Measurements from ENCODE around the gene NCAM1.

NCAM1 gene

GRCh38 chr11:113133071-113133470, 171.9 kb downstream of the NCAM1 start:
- Histone ChIP-seq H3K27ac (ENCODE audit: low read depth, low read length) (no peak overlapping the region), H3K36me3 (ENCODE audit: control insufficient read depth, insufficient read depth, low read length) (no peaks in the 10 kb centered on the region), H3K4me3 (ENCODE audit: low read depth, low read length) (no peak overlapping the region), H3K9ac (ENCODE audit: low read length) (no peak overlapping the region), H3K4me1 (ENCODE audit: control insufficient read depth, insufficient read depth, low read length) (no peaks in the 10 kb centered on the region), H3K9me3 (ENCODE audit: control insufficient read depth, insufficient read depth, low read depth, low read length) (no peaks in the 10 kb centered on the region), H3K27me3 (ENCODE audit: control insufficient read depth, insufficient read depth, low read length) (no peaks in the 10 kb centered on the region)

- H3K9me3 ChIP-seq (ENCODE audit: control insufficient read depth, insufficient read depth, low read depth, low read length), result no peaks in the 10 kb centered on the region
- H3K4me3 ChIP-seq (ENCODE audit: low read depth, low read length), result no peak overlapping the region
- no peak overlapping the region for H3K27ac ChIP-seq (ENCODE audit: low read depth, low read length)
- H3K9ac ChIP-seq (ENCODE audit: low read length), result no peak overlapping the region
- H3K36me3 ChIP-seq (ENCODE audit: control insufficient read depth, insufficient read depth, low read length), result no peaks in the 10 kb centered on the region
- no peaks in the 10 kb centered on the region for H3K27me3 ChIP-seq (ENCODE audit: control insufficient read depth, insufficient read depth, low read length)
- no peaks in the 10 kb centered on the region for H3K4me1 ChIP-seq (ENCODE audit: control insufficient read depth, insufficient read depth, low read length)
These were observed 173.4 kb downstream of the NCAM1 start for GRCh38 chr11:113134626-113135025.

- H3K27ac ChIP-seq (ENCODE audit: low read depth, low read length), result no peak overlapping the region
- H3K4me3 ChIP-seq (ENCODE audit: low read depth, low read length), result no peak overlapping the region
- no peaks in the 10 kb centered on the region for H3K9me3 ChIP-seq (ENCODE audit: control insufficient read depth, insufficient read depth, low read depth, low read length)
- no peaks in the 10 kb centered on the region for H3K36me3 ChIP-seq (ENCODE audit: control insufficient read depth, insufficient read depth, low read length)
- no peaks in the 10 kb centered on the region for H3K27me3 ChIP-seq (ENCODE audit: control insufficient read depth, insufficient read depth, low read length)
- H3K9ac ChIP-seq (ENCODE audit: low read length), result no peak overlapping the region
- no peaks in the 10 kb centered on the region for H3K4me1 ChIP-seq (ENCODE audit: control insufficient read depth, insufficient read depth, low read length)
These were observed 176.7 kb downstream of the NCAM1 start for GRCh38 chr11:113137713-113138529.

- Histone ChIP-seq H3K27ac (ENCODE audit: low read depth, low read length) (no peak overlapping the region), H3K4me1 (ENCODE audit: control insufficient read depth, insufficient read depth, low read length) (no peaks in the 10 kb centered on the region), H3K9me3 (ENCODE audit: control insufficient read depth, insufficient read depth, low read depth, low read length) (no peaks in the 10 kb centered on the region), H3K36me3 (ENCODE audit: control insufficient read depth, insufficient read depth, low read length) (no peaks in the 10 kb centered on the region), H3K27me3 (ENCODE audit: control insufficient read depth, insufficient read depth, low read length) (no peaks in the 10 kb centered on the region), H3K9ac (ENCODE audit: low read length) (no peak overlapping the region), H3K4me3 (ENCODE audit: low read depth, low read length) (no peak overlapping the region)
These were observed 177.5 kb downstream of the NCAM1 start for GRCh38 chr11:113138731-113139130.

GRCh38 chr11:113141010-113141409, 179.8 kb downstream of the NCAM1 start:
- H3K27me3 ChIP-seq (ENCODE audit: control insufficient read depth, insufficient read depth, low read length), result no peaks in the 10 kb centered on the region
- no peaks in the 10 kb centered on the region for H3K9me3 ChIP-seq (ENCODE audit: control insufficient read depth, insufficient read depth, low read depth, low read length)
- no peak overlapping the region for H3K27ac ChIP-seq (ENCODE audit: low read depth, low read length)
- no peak overlapping the region for H3K9ac ChIP-seq (ENCODE audit: low read length)
- no peak overlapping the region for H3K4me3 ChIP-seq (ENCODE audit: low read depth, low read length)
- H3K36me3 ChIP-seq (ENCODE audit: control insufficient read depth, insufficient read depth, low read length), result no peaks in the 10 kb centered on the region
- no peaks in the 10 kb centered on the region for H3K4me1 ChIP-seq (ENCODE audit: control insufficient read depth, insufficient read depth, low read length)

- H3K4me1 ChIP-seq (ENCODE audit: control insufficient read depth, insufficient read depth, low read length), result peaks cover 3% of the 10 kb centered on the region; the same call in 1 of the 2 replicates
- no peaks in the 10 kb centered on the region for H3K27me3 ChIP-seq (ENCODE audit: control insufficient read depth, insufficient read depth, low read length)
- H3K9ac ChIP-seq (ENCODE audit: low read length), result no peak overlapping the region
- no peaks in the 10 kb centered on the region for H3K36me3 ChIP-seq (ENCODE audit: control insufficient read depth, insufficient read depth, low read length)
- no peaks in the 10 kb centered on the region for H3K9me3 ChIP-seq (ENCODE audit: control insufficient read depth, insufficient read depth, low read depth, low read length)
- H3K27ac ChIP-seq (ENCODE audit: low read depth, low read length), result no peak overlapping the region
- H3K4me3 ChIP-seq (ENCODE audit: low read depth, low read length), result no peak overlapping the region
These were observed 181.3 kb downstream of the NCAM1 start for GRCh38 chr11:113142508-113142907.

- Histone ChIP-seq H3K36me3 (ENCODE audit: control insufficient read depth, insufficient read depth, low read length) (no peaks in the 10 kb centered on the region), H3K4me1 (ENCODE audit: control insufficient read depth, insufficient read depth, low read length) (peaks cover 11% of the 10 kb centered on the region; the same call in 1 of the 2 replicates), H3K9ac (ENCODE audit: low read length) (no peak overlapping the region), H3K27me3 (ENCODE audit: control insufficient read depth, insufficient read depth, low read length) (no peaks in the 10 kb centered on the region), H3K9me3 (ENCODE audit: control insufficient read depth, insufficient read depth, low read depth, low read length) (no peaks in the 10 kb centered on the region), H3K27ac (ENCODE audit: low read depth, low read length) (no peak overlapping the region), H3K4me3 (ENCODE audit: low read depth, low read length) (no peak overlapping the region; the same call in 1 of the 2 replicates)
These were observed 186.0 kb downstream of the NCAM1 start for GRCh38 chr11:113147249-113147648.

- Histone ChIP-seq H3K36me3 (ENCODE audit: control insufficient read depth, insufficient read depth, low read length) (no peaks in the 10 kb centered on the region), H3K9ac (ENCODE audit: low read length) (no peak overlapping the region), H3K27me3 (ENCODE audit: control insufficient read depth, insufficient read depth, low read length) (no peaks in the 10 kb centered on the region), H3K27ac (ENCODE audit: low read depth, low read length) (no peak overlapping the region), H3K9me3 (ENCODE audit: control insufficient read depth, insufficient read depth, low read depth, low read length) (no peaks in the 10 kb centered on the region), H3K4me1 (ENCODE audit: control insufficient read depth, insufficient read depth, low read length) (peaks cover 11% of the 10 kb centered on the region; the same call in 1 of the 2 replicates), H3K4me3 (ENCODE audit: low read depth, low read length) (no peak overlapping the region)
These were observed 186.9 kb downstream of the NCAM1 start for GRCh38 chr11:113148076-113148475.

GRCh38 chr11:113148652-113149051, 187.4 kb downstream of the NCAM1 start:
- Histone ChIP-seq H3K27me3 (ENCODE audit: control insufficient read depth, insufficient read depth, low read length) (no peaks in the 10 kb centered on the region), H3K4me3 (ENCODE audit: low read depth, low read length) (no peak overlapping the region), H3K36me3 (ENCODE audit: control insufficient read depth, insufficient read depth, low read length) (no peaks in the 10 kb centered on the region), H3K9me3 (ENCODE audit: control insufficient read depth, insufficient read depth, low read depth, low read length) (no peaks in the 10 kb centered on the region), H3K4me1 (ENCODE audit: control insufficient read depth, insufficient read depth, low read length) (peaks cover 11% of the 10 kb centered on the region; the same call in 1 of the 2 replicates), H3K27ac (ENCODE audit: low read depth, low read length) (no peak overlapping the region), H3K9ac (ENCODE audit: low read length) (no peak overlapping the region)

GRCh38 chr11:113151521-113151920, 190.3 kb downstream of the NCAM1 start:
- Histone ChIP-seq H3K4me3 (ENCODE audit: low read depth, low read length) (no peak overlapping the region), H3K9me3 (ENCODE audit: control insufficient read depth, insufficient read depth, low read depth, low read length) (no peaks in the 10 kb centered on the region), H3K4me1 (ENCODE audit: control insufficient read depth, insufficient read depth, low read length) (peaks cover 11% of the 10 kb centered on the region; the same call in 1 of the 2 replicates), H3K9ac (ENCODE audit: low read length) (no peak overlapping the region), H3K27me3 (ENCODE audit: control insufficient read depth, insufficient read depth, low read length) (no peaks in the 10 kb centered on the region), H3K36me3 (ENCODE audit: control insufficient read depth, insufficient read depth, low read length) (no peaks in the 10 kb centered on the region), H3K27ac (ENCODE audit: low read depth, low read length) (no peak overlapping the region)

GRCh38 chr11:113152500-113152899, 191.3 kb downstream of the NCAM1 start:
- no peak overlapping the region for H3K27ac ChIP-seq (ENCODE audit: low read depth, low read length)
- no peak overlapping the region for H3K4me3 ChIP-seq (ENCODE audit: low read depth, low read length)
- H3K27me3 ChIP-seq (ENCODE audit: control insufficient read depth, insufficient read depth, low read length), result no peaks in the 10 kb centered on the region
- no peaks in the 10 kb centered on the region for H3K36me3 ChIP-seq (ENCODE audit: control insufficient read depth, insufficient read depth, low read length)
- no peak overlapping the region for H3K9ac ChIP-seq (ENCODE audit: low read length)
- peaks cover 8% of the 10 kb centered on the region; the same call in 1 of the 2 replicates for H3K4me1 ChIP-seq (ENCODE audit: control insufficient read depth, insufficient read depth, low read length)
- no peaks in the 10 kb centered on the region for H3K9me3 ChIP-seq (ENCODE audit: control insufficient read depth, insufficient read depth, low read depth, low read length)
